HepG2 (cell line): Measurements from ENCODE around the gene RGP1. TPM values are rescaled to one million over a fixed set of nuclear protein-coding genes. Genes with fewer than 3 reads are reported as not detected.

Source experiments
- ATAC-seq: fragments of 200-7000 bp; cut with Tn5 transposase; 3 replicates; pipeline ENCODE4 v1.9.1; 2020; ENCODE audit warnings: mild to moderate bottlenecking, moderate library complexity
- BruUV-seq: library from RNA; stranded (reverse); fragments of 400-500 nt; replicated peaks from 2 replicates; lab custom pipeline; 2021; lab: Mats Ljungman, UMichigan
- CTCF ChIA-PET: fragments of 300-600 bp; formaldehyde crosslinking; extraction: SDS; loops from one replicate; lab custom pipeline; 2021; ENCODE audit warnings: low total read pairs, inconsistent platforms, low intra/inter-chr PET ratio; lab: Yijun Ruan, JAX
- POLR2A ChIA-PET: fragments of 350-600 bp; sonication (Branson Sonifier 250); formaldehyde crosslinking; loops from one replicate; lab custom pipeline; 2020; ENCODE audit warnings: antibody characterized with exemption, inconsistent platforms; lab: Yijun Ruan, JAX
- DNase-seq: peaks from one replicate; pipeline ENCODE4 v3.0.0-alpha.2; 2015; ENCODE audit warnings: low spot score
- FAIRE-seq: peaks from 3 replicates; lab custom pipeline; 2011; peaks lifted over from hg19 to GRCh38; lab: Jason Lieb, UNC
- H2AFZ ChIP-seq: one replicate; pipeline ENCODE4 v1.6.1; 2011; ENCODE audit warnings: low read length, inconsistent platforms
- H3K27ac ChIP-seq: fragments of 300-600 bp; 3 replicates; pipeline ENCODE4 v1.8.0; 2011; ENCODE audit warnings: mixed run types, mild to moderate bottlenecking, mixed read lengths, low read length, inconsistent platforms; ENCODE audit not compliant: insufficient read depth; ENCODE audit errors: extremely low read length
- H3K27me3 ChIP-seq, 2 experiments: fragments of 200-600 bp in 1 of 2; 2 replicates in 1 of 2; 3 replicates in 1 of 2; pipeline versions ENCODE4 v1.6.0 to v1.8.0; 2011; ENCODE audit warnings: low read length in 2 of 2, mild to moderate bottlenecking in 2 of 2, moderate library complexity in 2 of 2, inconsistent platforms in 1 of 2; ENCODE audit not compliant: insufficient read depth in 2 of 2, control insufficient read depth in 1 of 2
- H3K36me3 ChIP-seq, 2 experiments: fragments of 200-600 bp in 1 of 2; replicated peaks in 1 of 2; 2 replicates in 1 of 2; 3 replicates in 1 of 2; pipeline versions ENCODE4 v1.5.1 to v1.8.0; 2011; ENCODE audit warnings: low read length in 2 of 2, inconsistent platforms in 1 of 2; ENCODE audit not compliant: insufficient read depth in 2 of 2, control insufficient read depth in 1 of 2
- H3K4me1 ChIP-seq: 2 replicates; pipeline ENCODE4 v1.5.1; 2012; ENCODE audit warnings: low read length, inconsistent platforms; ENCODE audit not compliant: insufficient read depth
- H3K4me2 ChIP-seq: 2 replicates; pipeline ENCODE4 v1.6.0; 2011; ENCODE audit warnings: low read depth, low read length, inconsistent platforms
- H3K4me3 ChIP-seq, 3 experiments: fragments of 200-600 bp in 1 of 3; sonication (generic), shearing (Covaris generic) in 1 of 3; replicated peaks in 1 of 3; 2 replicates each; pipeline ENCODE4 v1.5.1; 2011 to 2016; ENCODE audit warnings: low read length in 3 of 3, inconsistent platforms in 2 of 3, low read depth in 2 of 3, mild to moderate bottlenecking in 2 of 3, control low read depth in 1 of 3, mixed read lengths in 1 of 3; ENCODE audit not compliant: insufficient read depth in 1 of 3
- H3K79me2 ChIP-seq: one replicate; pipeline ENCODE4 v1.6.1; 2011; ENCODE audit warnings: low read length, inconsistent platforms; ENCODE audit not compliant: insufficient read depth
- H3K9ac ChIP-seq: 2 replicates; pipeline ENCODE4 v1.6.0; 2011; ENCODE audit warnings: mild to moderate bottlenecking, low read depth, low read length, inconsistent platforms; ENCODE audit not compliant: insufficient read depth
- H3K9me3 ChIP-seq: 2 replicates; pipeline ENCODE4 v1.5.1; 2012; ENCODE audit warnings: mild to moderate bottlenecking, low read length
- H4K20me1 ChIP-seq: 2 replicates; pipeline ENCODE4 v1.6.0; 2011; ENCODE audit warnings: inconsistent platforms, mild to moderate bottlenecking, low read length, moderate library complexity; ENCODE audit not compliant: insufficient read depth
- SALL2 ChIP-seq: sonication (generic); formaldehyde crosslinking; IDR thresholded peaks from 2 replicates; pipeline ENCODE4 v1.8.1; 2023; ENCODE audit warnings: mild to moderate bottlenecking, missing genetic modification reagents, inconsistent platforms
- SRF ChIP-seq: IDR thresholded peaks from 2 replicates; pipeline ENCODE4 v1.6.1; 2011; ENCODE audit warnings: mild to moderate bottlenecking, low read depth, low read length, moderate library complexity
- ZBTB7B ChIP-seq: sonication (generic); formaldehyde crosslinking; IDR thresholded peaks from 2 replicates; pipeline ENCODE4 v1.4.0; 2020; ENCODE audit warnings: missing genetic modification reagents
- ZFP36L1 ChIP-seq: sonication (generic); formaldehyde crosslinking; IDR thresholded peaks from 2 replicates; pipeline ENCODE4 v1.8.0; 2022; ENCODE audit warnings: mild to moderate bottlenecking, missing genetic modification reagents, moderate library complexity
- ZNF530 ChIP-seq: sonication (generic); formaldehyde crosslinking; IDR thresholded peaks from 2 replicates; pipeline ENCODE4 v1.5.0; 2020; ENCODE audit warnings: low read depth, mild to moderate bottlenecking, missing genetic modification reagents
- ZNF616 ChIP-seq: sonication (generic); formaldehyde crosslinking; IDR thresholded peaks from 2 replicates; pipeline ENCODE4 v1.5.0; 2020; ENCODE audit warnings: low read depth, mild to moderate bottlenecking, missing genetic modification reagents
- ZNF670 ChIP-seq: sonication (generic); formaldehyde crosslinking; IDR thresholded peaks from 2 replicates; pipeline ENCODE4 v1.8.0; 2022; ENCODE audit warnings: mild to moderate bottlenecking, missing genetic modification reagents, borderline replicate concordance
- in situ Hi-C: cut with HindIII; loops from 2 replicates; pipeline ENCODE4 v1.10.0; 2017; ENCODE audit warnings: low pct_unique_long_range_greater_than_20kb; ENCODE audit not compliant: extremely low pct_ligation_motif_present
- intact Hi-C: fragments of 100-400 bp; cut with micrococcal nuclease; formaldehyde crosslinking; loops from one replicate; pipeline ENCODE4 v1.10.0; 2022; ENCODE audit not compliant: unreplicated experiment
- polyA plus RNA-seq, 8 experiments: library from polyadenylated mRNA; depleted of rRNA in 3 of 8; stranded (reverse) in 7 of 8; unstranded in 1 of 8; fragments of >200 nt; fragmentation: Illumina TruSeq in 4 of 8; extraction: Trizol in 4 of 8; gene quantifications; 2 replicates each; pipeline versions ENCODE4 v1.2.1 to v1.2.3, GENCODE V29; 2011 to 2016; ENCODE audit warnings: low read depth in 4 of 8, missing spikeins in 1 of 8, mixed read lengths in 1 of 8; ENCODE audit not compliant: insufficient read depth in 1 of 8
- total RNA-seq, 5 experiments: library from RNA; depleted of rRNA; stranded (reverse); fragments of >200 nt; fragmentation: Illumina TruSeq; extraction: Trizol; gene quantifications; 2 replicates each; pipeline ENCODE4 v1.2.3, GENCODE V29; 2016; ENCODE audit warnings: low read depth in 1 of 5
- TF ChIP-seq, protein P1 (sequence below): sonication (generic); formaldehyde crosslinking; IDR thresholded peaks from 2 replicates; pipeline ENCODE4 v1.4.0; 2020; ENCODE audit warnings: missing genetic modification reagents

Gene RGP1
- total and polyA plus RNA-seq, 2 of the 13 experiments (the other 11 are each of a cell fraction or from before 2014, with no cell fraction given) = 12.7 to 21.0 TPM

DNA sequence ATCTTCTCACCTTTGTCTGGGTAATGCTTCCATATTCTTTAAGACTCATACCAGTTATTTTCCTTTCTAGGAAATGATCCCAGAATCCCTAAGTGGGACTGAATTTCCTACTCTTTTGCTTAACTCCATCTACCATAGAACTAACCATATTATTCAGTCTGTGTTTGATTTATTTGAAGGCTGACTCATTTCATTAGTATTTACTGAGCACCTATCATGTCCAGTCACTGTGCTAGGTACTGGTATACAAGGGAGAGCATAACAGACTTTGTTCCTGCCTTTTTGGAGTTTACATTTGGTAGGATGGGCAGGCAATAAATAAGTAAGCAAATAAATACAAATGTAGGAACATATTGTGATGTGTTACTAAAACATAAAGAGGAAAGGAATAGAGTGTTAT lies 46.6 kb downstream of the RGP1 start:
- Histone ChIP-seq H4K20me1 (no peaks in the 10 kb centered on the region), H3K9ac (no peak overlapping the region), H3K36me3 (0 out of 5 replicates have a peak, but pooled peaks cover 1 to 2% of the 10 kb centered on the region in 2 experiments), H3K4me2 (no peak overlapping the region), H3K4me3 (no peak overlapping the region), H2AFZ (no peak overlapping the region), H3K27ac (no peak overlapping the region), H3K79me2 (no peaks in the 10 kb centered on the region), H3K4me1 (peaks cover 8% of the 10 kb centered on the region), H3K9me3 (no peaks in the 10 kb centered on the region), H3K27me3 (no peaks in the 10 kb centered on the region)
- TF ChIP-seq ZNF670 (CRISPR knock-in tag) (no peak), ZFP36L1 (CRISPR knock-in tag) (no peak), SRF (no peak), ZNF530 (CRISPR knock-in tag) (no peak), ZNF616 (no peak), SALL2 (CRISPR knock-in tag) (no peak), ZBTB7B (CRISPR knock-in tag) (no peak)
- TF ChIP-seq, protein P1, sequence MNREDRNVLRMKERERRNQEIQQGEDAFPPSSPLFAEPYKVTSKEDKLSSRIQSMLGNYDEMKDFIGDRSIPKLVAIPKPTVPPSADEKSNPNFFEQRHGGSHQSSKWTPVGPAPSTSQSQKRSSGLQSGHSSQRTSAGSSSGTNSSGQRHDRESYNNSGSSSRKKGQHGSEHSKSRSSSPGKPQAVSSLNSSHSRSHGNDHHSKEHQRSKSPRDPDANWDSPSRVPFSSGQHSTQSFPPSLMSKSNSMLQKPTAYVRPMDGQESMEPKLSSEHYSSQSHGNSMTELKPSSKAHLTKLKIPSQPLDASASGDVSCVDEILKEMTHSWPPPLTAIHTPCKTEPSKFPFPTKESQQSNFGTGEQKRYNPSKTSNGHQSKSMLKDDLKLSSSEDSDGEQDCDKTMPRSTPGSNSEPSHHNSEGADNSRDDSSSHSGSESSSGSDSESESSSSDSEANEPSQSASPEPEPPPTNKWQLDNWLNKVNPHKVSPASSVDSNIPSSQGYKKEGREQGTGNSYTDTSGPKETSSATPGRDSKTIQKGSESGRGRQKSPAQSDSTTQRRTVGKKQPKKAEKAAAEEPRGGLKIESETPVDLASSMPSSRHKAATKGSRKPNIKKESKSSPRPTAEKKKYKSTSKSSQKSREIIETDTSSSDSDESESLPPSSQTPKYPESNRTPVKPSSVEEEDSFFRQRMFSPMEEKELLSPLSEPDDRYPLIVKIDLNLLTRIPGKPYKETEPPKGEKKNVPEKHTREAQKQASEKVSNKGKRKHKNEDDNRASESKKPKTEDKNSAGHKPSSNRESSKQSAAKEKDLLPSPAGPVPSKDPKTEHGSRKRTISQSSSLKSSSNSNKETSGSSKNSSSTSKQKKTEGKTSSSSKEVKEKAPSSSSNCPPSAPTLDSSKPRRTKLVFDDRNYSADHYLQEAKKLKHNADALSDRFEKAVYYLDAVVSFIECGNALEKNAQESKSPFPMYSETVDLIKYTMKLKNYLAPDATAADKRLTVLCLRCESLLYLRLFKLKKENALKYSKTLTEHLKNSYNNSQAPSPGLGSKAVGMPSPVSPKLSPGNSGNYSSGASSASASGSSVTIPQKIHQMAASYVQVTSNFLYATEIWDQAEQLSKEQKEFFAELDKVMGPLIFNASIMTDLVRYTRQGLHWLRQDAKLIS (CRISPR knock-in tag) = no peak
- ChIA-PET CTCF (no interaction called here), POLR2A (no interaction called here)
- DNase-seq (no peak), ATAC-seq (no peak), FAIRE-seq (no peak)
- intact Hi-C loops = no loop called here
- in situ Hi-C loops = no loop called here
- BruUV-seq = no TSS peak
